ENCODE results near the gene HMCN2. TPM values are rescaled to one million over a fixed set of nuclear protein-coding genes. Genes with fewer than 3 reads are reported as not detected.

The HMCN2 gene
- total and polyA plus RNA-seq, 2 donors (not counting 1 experiment from before 2014, with no cell fraction given), result 0.01 TPM; not detected in 1

GRCh38 chr9:130331061-130331460 lies 65.5 kb downstream of the HMCN2 start:
- H3K4me1 Mint-ChIP-seq, result no peaks in the 10 kb centered on the region

DNA sequence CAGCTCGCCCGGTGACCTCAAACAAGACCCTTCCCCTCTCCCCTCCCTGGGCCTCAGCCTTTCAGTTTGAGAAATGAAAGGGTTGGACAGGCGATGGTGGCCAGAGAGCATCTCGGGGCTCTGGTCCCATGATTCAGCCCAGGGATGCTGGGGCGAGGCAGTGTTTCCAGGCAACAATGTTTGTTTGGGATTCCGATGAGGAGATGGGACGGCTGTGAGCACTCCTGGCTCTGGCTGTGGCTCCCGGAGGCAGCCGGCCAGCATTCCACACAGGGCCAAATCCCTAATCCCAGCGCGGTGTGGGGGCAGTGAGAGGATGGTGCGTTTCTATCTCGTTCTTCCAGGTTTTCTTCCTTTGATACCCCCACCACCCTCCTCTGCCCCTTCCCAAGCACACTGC lies 66.0 kb downstream of the HMCN2 start:
- Histone ChIP-seq H4K20me1 (ENCODE audit: control insufficient read depth, insufficient read depth, low read length, poor library complexity, severe bottlenecking) (no peaks in the 10 kb centered on the region), H3K36me3 (replicated peaks in 1 of 2; ENCODE audit: control extremely low read depth in 1 of 2, control insufficient read depth in 1 of 2, extremely low read depth in 1 of 2, insufficient read depth in 2 of 2, low read length in 1 of 2) (no peaks in the 10 kb centered on the region), H3K4me1 (ENCODE audit: control insufficient read depth in 2 of 2, insufficient read depth in 2 of 2, low read length in 2 of 2) (no peaks in the 10 kb centered on the region), H3K4me2 (replicated peaks; ENCODE audit: low read depth, low read length, poor library complexity, severe bottlenecking) (no peak overlapping the region), H3K9ac (ENCODE audit: low read length) (no peak overlapping the region), H3K27me3 (replicated peaks in 1 of 4; ENCODE audit: control extremely low read depth in 1 of 4, control insufficient read depth in 3 of 4, insufficient read depth in 4 of 4, low read length in 3 of 4) (peaks cover 0 to 15% (median 5%) of the 10 kb centered on the region in 4 experiments), H3K79me2 (ENCODE audit: control insufficient read depth, insufficient read depth, low read length) (no peaks in the 10 kb centered on the region), H3K27ac (ENCODE audit: low read length in 2 of 2) (no peak overlapping the region), H3K9me3 (ENCODE audit: control extremely low read depth in 1 of 3, control insufficient read depth in 2 of 3, insufficient read depth in 1 of 3, low read length in 2 of 3) (peaks cover 0 to 2% (median 0%) of the 10 kb centered on the region in 3 donors), H2AFZ (ENCODE audit: insufficient read depth, low read depth, low read length, poor library complexity, severe bottlenecking) (no peak overlapping the region), H3K4me3 (ENCODE audit: control extremely low read depth in 1 of 5, extremely low read depth in 1 of 5, insufficient read depth in 1 of 5, low read depth in 2 of 5, low read length in 4 of 5) (no peak overlapping the region)
- H3K4me3 Mint-ChIP-seq, result no peak overlapping the region
- DNase-seq (no peak), ATAC-seq (ENCODE audit: low read depth) (no peak)
- no peak for TF ChIP-seq EZH2 (IDR thresholded peaks at IDR 0.05; ENCODE audit: borderline replicate concordance, insufficient read depth, low read depth, low read length, poor library complexity, severe bottlenecking)
- TF ChIP-seq, protein P1, sequence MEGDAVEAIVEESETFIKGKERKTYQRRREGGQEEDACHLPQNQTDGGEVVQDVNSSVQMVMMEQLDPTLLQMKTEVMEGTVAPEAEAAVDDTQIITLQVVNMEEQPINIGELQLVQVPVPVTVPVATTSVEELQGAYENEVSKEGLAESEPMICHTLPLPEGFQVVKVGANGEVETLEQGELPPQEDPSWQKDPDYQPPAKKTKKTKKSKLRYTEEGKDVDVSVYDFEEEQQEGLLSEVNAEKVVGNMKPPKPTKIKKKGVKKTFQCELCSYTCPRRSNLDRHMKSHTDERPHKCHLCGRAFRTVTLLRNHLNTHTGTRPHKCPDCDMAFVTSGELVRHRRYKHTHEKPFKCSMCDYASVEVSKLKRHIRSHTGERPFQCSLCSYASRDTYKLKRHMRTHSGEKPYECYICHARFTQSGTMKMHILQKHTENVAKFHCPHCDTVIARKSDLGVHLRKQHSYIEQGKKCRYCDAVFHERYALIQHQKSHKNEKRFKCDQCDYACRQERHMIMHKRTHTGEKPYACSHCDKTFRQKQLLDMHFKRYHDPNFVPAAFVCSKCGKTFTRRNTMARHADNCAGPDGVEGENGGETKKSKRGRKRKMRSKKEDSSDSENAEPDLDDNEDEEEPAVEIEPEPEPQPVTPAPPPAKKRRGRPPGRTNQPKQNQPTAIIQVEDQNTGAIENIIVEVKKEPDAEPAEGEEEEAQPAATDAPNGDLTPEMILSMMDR (IDR thresholded peaks at IDR 0.05), result no peak
- ChIA-PET POLR2A (no interaction called here), CTCF (no interaction called here)
- H3K4me1 Mint-ChIP-seq, result no peaks in the 10 kb centered on the region
- intact Hi-C loops (cut with micrococcal nuclease), result no loop called here
- no peaks in the 10 kb centered on the region for H3K9me3 Mint-ChIP-seq (ENCODE audit: insufficient read depth)
- peaks cover 39% of the 10 kb centered on the region for H3K27me3 Mint-ChIP-seq
- 91% methylated on average over 4 of the region's 13 CpGs for WGBS (ENCODE audit: insufficient coverage)
- no peak overlapping the region for H3K27ac Mint-ChIP-seq

More at GRCh38 chr9:130331061-130331460, 65.5 kb downstream of the HMCN2 start:
- Histone ChIP-seq H3K27ac (ENCODE audit: low read length in 2 of 2) (no peak overlapping the region), H3K27me3 (replicated peaks in 1 of 4; ENCODE audit: control extremely low read depth in 1 of 4, control insufficient read depth in 3 of 4, insufficient read depth in 4 of 4, low read length in 3 of 4) (peaks cover 0 to 13% (median 5%) of the 10 kb centered on the region in 4 experiments), H3K4me3 (ENCODE audit: control extremely low read depth in 1 of 5, extremely low read depth in 1 of 5, insufficient read depth in 1 of 5, low read depth in 2 of 5, low read length in 4 of 5) (no peak overlapping the region), H3K9me3 (ENCODE audit: control extremely low read depth in 1 of 3, control insufficient read depth in 2 of 3, insufficient read depth in 1 of 3, low read length in 2 of 3) (peaks cover 0 to 2% (median 0%) of the 10 kb centered on the region in 3 donors), H3K4me1 (ENCODE audit: control insufficient read depth in 2 of 2, insufficient read depth in 2 of 2, low read length in 2 of 2) (no peaks in the 10 kb centered on the region), H3K9ac (ENCODE audit: low read length) (no peak overlapping the region), H3K4me2 (replicated peaks; ENCODE audit: low read depth, low read length, poor library complexity, severe bottlenecking) (no peak overlapping the region), H2AFZ (ENCODE audit: insufficient read depth, low read depth, low read length, poor library complexity, severe bottlenecking) (no peak overlapping the region), H3K36me3 (replicated peaks in 1 of 2; ENCODE audit: control extremely low read depth in 1 of 2, control insufficient read depth in 1 of 2, extremely low read depth in 1 of 2, insufficient read depth in 2 of 2, low read length in 1 of 2) (no peaks in the 10 kb centered on the region), H3K79me2 (ENCODE audit: control insufficient read depth, insufficient read depth, low read length) (no peaks in the 10 kb centered on the region), H4K20me1 (ENCODE audit: control insufficient read depth, insufficient read depth, low read length, poor library complexity, severe bottlenecking) (no peaks in the 10 kb centered on the region)
- CTCF ChIA-PET, result no interaction called here
- H3K27me3 Mint-ChIP-seq, result peaks cover 44% of the 10 kb centered on the region
- no peak overlapping the region for H3K4me3 Mint-ChIP-seq
- POLR2A ChIA-PET, result no interaction called here
- no peak for TF ChIP-seq EZH2 (IDR thresholded peaks at IDR 0.05; ENCODE audit: borderline replicate concordance, insufficient read depth, low read depth, low read length, poor library complexity, severe bottlenecking)
- TF ChIP-seq, protein P1 (IDR thresholded peaks at IDR 0.05), result no peak
- intact Hi-C loops (cut with micrococcal nuclease), result no loop called here
- 92% methylated on average over 14 of the region's 14 CpGs for WGBS (ENCODE audit: insufficient coverage)
- H3K27ac Mint-ChIP-seq, result no peak overlapping the region
- DNase-seq (no peak), ATAC-seq (ENCODE audit: low read depth) (no peak)
- no peaks in the 10 kb centered on the region for H3K9me3 Mint-ChIP-seq (ENCODE audit: insufficient read depth)
